Endothelial cell of umbilical vein (primary cell): ENCODE measurements around the gene SCIN.

Experiments used
- POLR2AphosphoS5 ChIP-seq: IDR thresholded peaks from 2 replicates; pipeline ENCODE4 v1.6.1; 2012; ENCODE audit warnings: low read depth, mild to moderate bottlenecking, control low read depth, low read length, moderate library complexity; ENCODE audit not compliant: insufficient read depth
- TF ChIP-seq, protein P1 (sequence below), 2 donors: IDR thresholded peaks; 1 replicate in 1 of 2; 2 replicates in 1 of 2; pipeline ENCODE4 v1.5.1; 2011; ENCODE audit warnings: low read length in 2 of 2, mild to moderate bottlenecking in 2 of 2, moderate library complexity in 2 of 2, control low read depth in 1 of 2, inconsistent platforms in 1 of 2, low read depth in 1 of 2; ENCODE audit not compliant: insufficient read depth in 1 of 2; ENCODE audit errors: extremely low read depth in 1 of 2

DNA sequence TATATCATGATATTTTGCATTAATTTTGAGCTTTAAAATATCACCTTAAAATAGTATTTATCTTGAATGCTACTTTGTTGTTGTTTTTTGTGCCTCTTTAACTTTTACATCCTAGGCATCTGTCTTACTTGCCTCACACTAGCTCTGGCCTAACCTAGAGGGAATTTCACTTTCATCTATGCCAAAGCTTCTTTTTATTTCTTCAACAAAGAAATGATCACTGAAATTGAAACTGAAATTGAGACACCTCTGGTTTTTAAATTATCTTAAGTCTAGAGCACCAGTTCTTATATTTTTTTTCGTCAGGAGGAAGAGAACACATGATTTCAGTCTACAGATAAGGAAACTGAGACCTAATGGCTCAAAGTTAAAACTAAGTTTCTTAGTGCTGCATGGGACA lies 3.5 kb upstream of the SCIN start:
- no peak for TF ChIP-seq POLR2AphosphoS5
- TF ChIP-seq, protein P1, sequence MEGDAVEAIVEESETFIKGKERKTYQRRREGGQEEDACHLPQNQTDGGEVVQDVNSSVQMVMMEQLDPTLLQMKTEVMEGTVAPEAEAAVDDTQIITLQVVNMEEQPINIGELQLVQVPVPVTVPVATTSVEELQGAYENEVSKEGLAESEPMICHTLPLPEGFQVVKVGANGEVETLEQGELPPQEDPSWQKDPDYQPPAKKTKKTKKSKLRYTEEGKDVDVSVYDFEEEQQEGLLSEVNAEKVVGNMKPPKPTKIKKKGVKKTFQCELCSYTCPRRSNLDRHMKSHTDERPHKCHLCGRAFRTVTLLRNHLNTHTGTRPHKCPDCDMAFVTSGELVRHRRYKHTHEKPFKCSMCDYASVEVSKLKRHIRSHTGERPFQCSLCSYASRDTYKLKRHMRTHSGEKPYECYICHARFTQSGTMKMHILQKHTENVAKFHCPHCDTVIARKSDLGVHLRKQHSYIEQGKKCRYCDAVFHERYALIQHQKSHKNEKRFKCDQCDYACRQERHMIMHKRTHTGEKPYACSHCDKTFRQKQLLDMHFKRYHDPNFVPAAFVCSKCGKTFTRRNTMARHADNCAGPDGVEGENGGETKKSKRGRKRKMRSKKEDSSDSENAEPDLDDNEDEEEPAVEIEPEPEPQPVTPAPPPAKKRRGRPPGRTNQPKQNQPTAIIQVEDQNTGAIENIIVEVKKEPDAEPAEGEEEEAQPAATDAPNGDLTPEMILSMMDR (IDR thresholded peaks at IDR 0.05; ENCODE audit: extremely low read depth in 1 of 2, insufficient read depth in 1 of 2, low read depth in 1 of 2, low read length in 2 of 2): no peak
